PC-3 (cell line): ENCODE data around the gene TMEM45A.

Source experiments
- CTCF ChIP-seq: fragments of 300-600 bp; sonication (generic); conservative IDR thresholded peaks from 2 replicates; pipeline ENCODE4 v1.5.1; 2017; ENCODE audit warnings: antibody characterized with exemption, low read depth, mild to moderate bottlenecking, low read length
- EZH2 ChIP-seq: fragments of 300-600 bp; sonication (generic); IDR thresholded peaks from one replicate; pipeline ENCODE4 v1.6.1; 2017; ENCODE audit warnings: antibody characterized with exemption, mild to moderate bottlenecking, low read length; ENCODE audit not compliant: unreplicated experiment
- EZH2phosphoT487 ChIP-seq: fragments of 300-600 bp; sonication (generic); IDR thresholded peaks from 2 replicates; pipeline ENCODE4 v1.6.1; 2018; ENCODE audit warnings: mild to moderate bottlenecking, antibody characterized with exemption, low read length, borderline replicate concordance

GRCh38 chr3:100489118-100489517 lies 3.3 kb upstream of the TMEM45A start:
- TF ChIP-seq CTCF (no peak), EZH2 (no peak), EZH2phosphoT487 (no peak)
